NCI-H526 treated with DMSO at 0.1 percent for 48 hours (cell line): ENCODE data around the gene SEC31A.
"Not testable (repeated sequence)": the region's sequence is repeated elsewhere in the genome, so short reads cannot be mapped to it uniquely, and the experiment has no call there.

Experiments
- DNase-seq: peaks from one replicate; lab custom pipeline; 2025; lab: John Stamatoyannopoulos, UW

SEC31A gene

GRCh38 chr4:82825425-82825824 lies 65.5 kb downstream of the SEC31A start:
- DNase-seq: no peak

- no peak for DNase-seq
These were observed 67.9 kb downstream of the SEC31A start for GRCh38 chr4:82823062-82823461.

- DNase-seq: no peak
These were observed 70.3 kb downstream of the SEC31A start for GRCh38 chr4:82820689-82821088.

- DNase-seq: no peak
These were observed 72.0 kb downstream of the SEC31A start for GRCh38 chr4:82818664-82819662.

GRCh38 chr4:82816874-82817273 lies 74.1 kb downstream of the SEC31A start:
- not testable (repeated sequence) for DNase-seq

GRCh38 chr4:82814034-82814433 lies 76.9 kb downstream of the SEC31A start:
- DNase-seq: no peak

- no peak for DNase-seq
These were observed 79.1 kb downstream of the SEC31A start for GRCh38 chr4:82811838-82812341.

- no peak for DNase-seq
These were observed 79.6 kb downstream of the SEC31A start for GRCh38 chr4:82811392-82811791.

- no peak for DNase-seq
These were observed 80.8 kb downstream of the SEC31A start for GRCh38 chr4:82810176-82810575.

- DNase-seq: no peak
These were observed 81.3 kb downstream of the SEC31A start for GRCh38 chr4:82809619-82810018.

- DNase-seq: no peak
These were observed 87.2 kb downstream of the SEC31A start for GRCh38 chr4:82803746-82804145.

GRCh38 chr4:82802911-82803310 lies 88.0 kb downstream of the SEC31A start:
- DNase-seq: no peak

- DNase-seq: no peak
These were observed 88.9 kb downstream of the SEC31A start for GRCh38 chr4:82801910-82802521.

- DNase-seq: no peak
These were observed 91.7 kb downstream of the SEC31A start for GRCh38 chr4:82799006-82799881.

- no peak for DNase-seq
These were observed 92.6 kb downstream of the SEC31A start, which contains the start of gene SCD5 for GRCh38 chr4:82798168-82799005. Gene SCD5 (minus strand): TSS chr4:82798796. CDS start chr4:82798537, 259 bp downstream.

- no peak for DNase-seq
These were observed 93.4 kb downstream of the SEC31A start for GRCh38 chr4:82797405-82798111.

GRCh38 chr4:82797040-82797404 lies 93.9 kb downstream of the SEC31A start:
- DNase-seq: no peak

GRCh38 chr4:82792912-82793649 lies 97.9 kb downstream of the SEC31A start:
- no peak for DNase-seq

GRCh38 chr4:82791179-82791578 lies 99.8 kb downstream of the SEC31A start:
- no peak for DNase-seq
